Measurements from ENCODE around the gene MICB.

DNA sequence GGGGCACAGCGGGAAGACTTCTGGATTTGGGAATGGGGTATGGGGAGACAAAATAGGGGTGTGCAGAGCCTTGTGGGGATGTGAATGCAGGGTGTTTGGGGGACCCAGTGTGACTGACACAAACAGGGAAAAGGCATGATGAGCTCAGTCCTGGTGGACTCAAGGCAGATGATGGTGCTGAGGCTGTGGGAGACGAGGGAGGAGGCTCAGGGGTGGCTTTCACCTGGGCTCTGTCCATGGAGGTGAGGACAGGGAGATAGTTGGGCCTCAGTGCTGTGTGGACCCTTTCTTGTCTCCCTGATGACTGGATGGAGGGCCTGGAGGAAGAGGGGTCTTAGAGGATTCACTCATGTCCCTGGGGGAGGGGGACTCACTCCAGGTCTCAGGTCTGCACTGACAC is 26.2 kb upstream of the MICB start:
- TF ChIP-seq POLR2A (IDR thresholded peaks at IDR 0.05; ENCODE audit: low read length), result no peak
- TF ChIP-seq GATA1 (IDR thresholded peaks at IDR 0.05; ENCODE audit: low read depth, low read length), result no peak
